ENCODE data around the gene LRTM2. TPM values are rescaled to one million over a fixed set of nuclear protein-coding genes. Genes with fewer than 3 reads are reported as not detected.

LRTM2 gene
- total and polyA plus RNA-seq, 2 of the 4 experiments (the other 2 are of a cell fraction): not detected

DNA sequence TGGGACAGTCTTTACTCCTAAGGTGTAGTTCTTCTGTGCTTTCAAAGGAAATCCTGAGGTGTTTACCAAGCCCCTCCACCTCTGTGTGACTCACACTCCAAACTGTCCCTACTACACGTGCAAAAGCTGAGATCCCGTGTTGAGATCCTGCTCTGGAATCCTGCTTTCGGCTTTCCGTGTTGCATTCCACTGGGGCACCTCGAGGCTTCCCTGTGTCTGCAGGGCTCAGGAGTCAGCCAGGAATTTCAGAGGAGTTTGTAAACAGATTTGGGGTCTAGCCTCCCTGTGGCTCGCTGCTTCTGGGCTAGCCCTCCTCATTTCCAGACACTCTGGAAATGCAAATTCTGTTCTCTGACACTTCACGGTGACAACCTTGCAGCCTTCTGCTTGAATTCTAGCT, 49.7 kb downstream of the LRTM2 start:
- peaks cover 46% of the 10 kb centered on the region for H3K27me3 ChIP-seq (ENCODE audit: control insufficient read depth, insufficient read depth, low read length)
- H3K9me3 ChIP-seq (ENCODE audit: control insufficient read depth, insufficient read depth, low read length): peaks cover 2% of the 10 kb centered on the region; the same call in 1 of the 2 replicates
- no peaks in the 10 kb centered on the region for H3K79me1 ChIP-seq (ENCODE audit: low read depth in 1 of 2, low read length in 2 of 2)
- H3K9ac ChIP-seq (ENCODE audit: low read depth, low read length): no peak overlapping the region
- H3K36me3 ChIP-seq (ENCODE audit: control insufficient read depth, insufficient read depth, low read length): no peaks in the 10 kb centered on the region
- H4K91ac ChIP-seq (ENCODE audit: insufficient read depth, low read depth, low read length): no peak overlapping the region
- 10% methylated on average over 2 of the region's 7 CpGs; no CpG with 5 or more reads in 1 of the 2 experiments for whole genome bisulfite sequencing, 2 experiments (ENCODE audit: extremely low coverage in 2 of 2, insufficient read length in 1 of 2)
- no TSS peak for BruUV-seq (replicated peaks)
- ATAC-seq (ENCODE audit: low read depth): no peak
- no peak overlapping the region for H3K4me3 ChIP-seq (ENCODE audit: insufficient read depth, low read depth, low read length)
- no peaks in the 10 kb centered on the region for H3K4me1 ChIP-seq (ENCODE audit: control insufficient read depth, insufficient read depth, low read length)
- TF ChIP-seq, protein P1, sequence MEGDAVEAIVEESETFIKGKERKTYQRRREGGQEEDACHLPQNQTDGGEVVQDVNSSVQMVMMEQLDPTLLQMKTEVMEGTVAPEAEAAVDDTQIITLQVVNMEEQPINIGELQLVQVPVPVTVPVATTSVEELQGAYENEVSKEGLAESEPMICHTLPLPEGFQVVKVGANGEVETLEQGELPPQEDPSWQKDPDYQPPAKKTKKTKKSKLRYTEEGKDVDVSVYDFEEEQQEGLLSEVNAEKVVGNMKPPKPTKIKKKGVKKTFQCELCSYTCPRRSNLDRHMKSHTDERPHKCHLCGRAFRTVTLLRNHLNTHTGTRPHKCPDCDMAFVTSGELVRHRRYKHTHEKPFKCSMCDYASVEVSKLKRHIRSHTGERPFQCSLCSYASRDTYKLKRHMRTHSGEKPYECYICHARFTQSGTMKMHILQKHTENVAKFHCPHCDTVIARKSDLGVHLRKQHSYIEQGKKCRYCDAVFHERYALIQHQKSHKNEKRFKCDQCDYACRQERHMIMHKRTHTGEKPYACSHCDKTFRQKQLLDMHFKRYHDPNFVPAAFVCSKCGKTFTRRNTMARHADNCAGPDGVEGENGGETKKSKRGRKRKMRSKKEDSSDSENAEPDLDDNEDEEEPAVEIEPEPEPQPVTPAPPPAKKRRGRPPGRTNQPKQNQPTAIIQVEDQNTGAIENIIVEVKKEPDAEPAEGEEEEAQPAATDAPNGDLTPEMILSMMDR (conservative IDR thresholded peaks at IDR 0.05; ENCODE audit: low read depth, low read length): no peak
- TF ChIP-seq POLR2A (IDR thresholded peaks at IDR 0.05; ENCODE audit: low read depth, low read length) (no peak), SMC3 (IDR thresholded peaks at IDR 0.05; ENCODE audit: low read depth, low read length) (no peak), MXI1 (IDR thresholded peaks at IDR 0.05; ENCODE audit: borderline replicate concordance, low read depth, low read length) (no peak), BHLHE40 (IDR thresholded peaks at IDR 0.05; ENCODE audit: low read depth, low read length) (no peak), CHD1 (IDR thresholded peaks at IDR 0.05; ENCODE audit: low read depth, low read length) (no peak), CEBPB (IDR thresholded peaks at IDR 0.05; ENCODE audit: low read depth, low read length) (no peak), MAFK (IDR thresholded peaks at IDR 0.05; ENCODE audit: low read depth, low read length) (no peak), RCOR1 (IDR thresholded peaks at IDR 0.05; ENCODE audit: insufficient replicate concordance, low read length) (no peak), NFE2L2 (IDR thresholded peaks at IDR 0.05; ENCODE audit: low read depth, low read length) (no peak)
- TF ChIP-seq, protein P2, sequence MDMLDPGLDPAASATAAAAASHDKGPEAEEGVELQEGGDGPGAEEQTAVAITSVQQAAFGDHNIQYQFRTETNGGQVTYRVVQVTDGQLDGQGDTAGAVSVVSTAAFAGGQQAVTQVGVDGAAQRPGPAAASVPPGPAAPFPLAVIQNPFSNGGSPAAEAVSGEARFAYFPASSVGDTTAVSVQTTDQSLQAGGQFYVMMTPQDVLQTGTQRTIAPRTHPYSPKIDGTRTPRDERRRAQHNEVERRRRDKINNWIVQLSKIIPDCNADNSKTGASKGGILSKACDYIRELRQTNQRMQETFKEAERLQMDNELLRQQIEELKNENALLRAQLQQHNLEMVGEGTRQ (IDR thresholded peaks at IDR 0.05; ENCODE audit: low read depth, low read length): no peak
- TF ChIP-seq, protein P3, sequence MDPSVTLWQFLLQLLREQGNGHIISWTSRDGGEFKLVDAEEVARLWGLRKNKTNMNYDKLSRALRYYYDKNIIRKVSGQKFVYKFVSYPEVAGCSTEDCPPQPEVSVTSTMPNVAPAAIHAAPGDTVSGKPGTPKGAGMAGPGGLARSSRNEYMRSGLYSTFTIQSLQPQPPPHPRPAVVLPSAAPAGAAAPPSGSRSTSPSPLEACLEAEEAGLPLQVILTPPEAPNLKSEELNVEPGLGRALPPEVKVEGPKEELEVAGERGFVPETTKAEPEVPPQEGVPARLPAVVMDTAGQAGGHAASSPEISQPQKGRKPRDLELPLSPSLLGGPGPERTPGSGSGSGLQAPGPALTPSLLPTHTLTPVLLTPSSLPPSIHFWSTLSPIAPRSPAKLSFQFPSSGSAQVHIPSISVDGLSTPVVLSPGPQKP (IDR thresholded peaks at IDR 0.05; ENCODE audit: borderline replicate concordance, low read depth, low read length): no peak
- in situ Hi-C loops (cut with MboI; ENCODE audit: low sequenced_read_pairs): no loop called here
- H2BK20ac ChIP-seq (ENCODE audit: low read depth, low read length): no peak overlapping the region
- H2BK15ac ChIP-seq (ENCODE audit: low read depth, low read length): no peak overlapping the region
- no peak overlapping the region for H3K4ac ChIP-seq (ENCODE audit: low read depth, low read length)
- no peak overlapping the region for H3K18ac ChIP-seq (ENCODE audit: low read depth, low read length)
- peaks cover 5% of the 10 kb centered on the region; the same call in 1 of the 2 replicates for H3K9me1 ChIP-seq (ENCODE audit: insufficient read depth, low read length)
- no peak overlapping the region for H2AK5ac ChIP-seq (ENCODE audit: low read depth, low read length)
- no peak overlapping the region for H2BK5ac ChIP-seq (ENCODE audit: low read depth, low read length, poor library complexity, severe bottlenecking)
- no peak for DNase-seq
- no peak overlapping the region for H2BK120ac ChIP-seq (ENCODE audit: low read depth, low read length)
- no peak overlapping the region for H2AFZ ChIP-seq (replicated peaks; ENCODE audit: low read length, poor library complexity)
- no peak overlapping the region for H3K14ac ChIP-seq (replicated peaks; ENCODE audit: low read depth, low read length)
- no peak overlapping the region for H3K4me2 ChIP-seq (ENCODE audit: low read depth, low read length)
- H4K8ac ChIP-seq (ENCODE audit: low read depth in 2 of 2, low read length in 2 of 2): no peak overlapping the region
- no peak overlapping the region for H4K5ac ChIP-seq (ENCODE audit: low read depth, low read length)
- no peak overlapping the region for H3K27ac ChIP-seq (ENCODE audit: insufficient read depth, low read length)
- no peaks in the 10 kb centered on the region for H4K20me1 ChIP-seq (ENCODE audit: insufficient read depth, low read length)
- no peak overlapping the region for H3K56ac ChIP-seq (ENCODE audit: extremely low read depth, insufficient read depth, low read length)
- no peak overlapping the region for H2AK9ac ChIP-seq (replicated peaks; ENCODE audit: low read depth, low read length, poor library complexity)
- POLR2A ChIA-PET (ENCODE audit: unreplicated experiment): no interaction called here
- intact Hi-C loops (cut with micrococcal nuclease): no loop called here
- CTCF ChIA-PET: no interaction called here
- no peak overlapping the region for H3K23ac ChIP-seq (ENCODE audit: low read depth, low read length)
- dilution Hi-C loops (cut with HindIII; ENCODE audit: low sequenced_read_pairs, unreplicated experiment): no loop called here

All from IMR-90 (cell line).